ENCODE results near the gene KCNN1. TPM values are rescaled to one million over a fixed set of nuclear protein-coding genes. Genes with fewer than 3 reads are reported as not detected.
"Not testable (repeated sequence)": the region's sequence is repeated elsewhere in the genome, so short reads cannot be mapped to it uniquely, and the experiment has no call there.

The KCNN1 gene
- total and polyA plus RNA-seq, 9 of the 15 experiments (the other 6 are each of a cell fraction or from before 2014, with no cell fraction given) = 0.01 to 6.2 (median 0.72) TPM

DNA sequence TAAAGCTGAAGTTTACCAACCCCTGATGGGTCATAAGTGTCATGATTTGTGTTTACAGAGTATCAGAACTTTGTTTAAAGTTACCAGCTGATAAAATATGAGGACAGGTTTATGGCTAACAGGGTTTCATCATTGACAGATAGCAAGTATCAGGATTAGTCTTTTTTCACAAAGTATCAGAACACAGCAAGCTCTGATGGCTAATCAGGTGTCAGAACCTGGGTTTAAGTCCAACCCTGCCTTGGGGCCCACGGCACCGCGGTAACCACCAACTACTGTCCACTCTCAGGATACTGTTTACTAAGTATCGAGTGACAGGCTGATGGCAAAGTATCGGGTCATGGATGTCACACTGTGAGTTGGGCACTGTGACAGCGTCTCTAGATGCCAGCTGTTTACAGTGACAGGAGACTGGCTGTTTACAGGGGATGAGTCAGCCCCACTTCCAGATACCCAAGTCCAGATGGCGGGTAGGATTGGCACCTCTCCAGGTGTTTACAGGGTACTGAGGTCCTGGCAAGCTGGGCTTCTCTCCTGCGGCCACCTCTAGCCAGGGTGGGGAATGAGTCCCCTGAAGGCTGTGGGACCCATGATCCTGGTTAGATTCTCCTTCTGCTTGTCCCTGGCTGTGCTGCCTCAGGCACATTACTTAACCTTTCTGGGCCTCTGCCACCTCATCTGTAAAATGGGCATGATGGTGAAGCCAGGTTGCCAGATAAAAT lies 62.9 kb downstream of the KCNN1 start (continued):
- TF ChIP-seq MLLT1 (IDR thresholded peaks at IDR 0.05) (no peak), MYNN (IDR thresholded peaks at IDR 0.05) (no peak), MYNN (CRISPR knock-in tag; IDR thresholded peaks at IDR 0.05) (no peak), CEBPG (CRISPR knock-in tag; IDR thresholded peaks at IDR 0.05) (no peak), CEBPG (tag; conservative IDR thresholded peaks at IDR 0.05 in 1 of 2, IDR thresholded peaks at IDR 0.05 in 1 of 2) (0 out of 4 replicates have a peak, but pooled peaks of 1 of the 2 experiments have one; percentile 26)

- in situ Hi-C loops (cut with MboI); CTCF ChIA-PET (ENCODE audit: low intra/inter-chr PET ratio); DNase-seq (ENCODE audit: extremely low read depth in 1 of 4, low spot score in 3 of 4); H3K9ac ChIP-seq (ENCODE audit: insufficient read depth in 1 of 2, low read depth in 2 of 2, low read length in 2 of 2); H3K36me3 ChIP-seq (ENCODE audit: control insufficient read depth, insufficient read depth, low read length); ATAC-seq; BruUV-seq (replicated peaks); H4K20me1 ChIP-seq (replicated peaks; ENCODE audit: control insufficient read depth, insufficient read depth, low read length); H3K27ac ChIP-seq (ENCODE audit: extremely low read depth, low read depth, low read length); H2AFZ ChIP-seq (ENCODE audit: low read depth, low read length); FAIRE-seq; H3K79me2 ChIP-seq (ENCODE audit: control insufficient read depth, insufficient read depth, low read length); H3K4me3 ChIP-seq; intact Hi-C loops (cut with micrococcal nuclease); H3K9me3 ChIP-seq (replicated peaks; ENCODE audit: control insufficient read depth, insufficient read depth, low read depth, low read length); H3K9me1 ChIP-seq (ENCODE audit: control insufficient read depth, insufficient read depth, low read length); H3K4me2 ChIP-seq (ENCODE audit: insufficient read depth, low read length); H3K27me3 ChIP-seq (ENCODE audit: control insufficient read depth in 2 of 2, insufficient read depth in 2 of 2, low read length in 2 of 2); H3K4me1 ChIP-seq (replicated peaks in 1 of 2; ENCODE audit: control insufficient read depth in 2 of 2, insufficient read depth in 2 of 2, low read length in 2 of 2): not testable (repeated sequence)
- 0 out of 2 replicates have a peak, but pooled peaks have one; percentile 5 for TF ChIP-seq SPI1 (IDR thresholded peaks at IDR 0.05; ENCODE audit: borderline replicate concordance, low read depth, low read length)
- WGBS (ENCODE audit: insufficient coverage, low coverage, missing lambda C conversion rate) = 12% methylated on average over 5 of the region's 5 CpGs
- POLR2A ChIA-PET = interaction anchor here (1.3 kb wide), 1 partner anchor 14 kb away, joined by 5 read pairs; no protein-coding TSS in a partner anchor
These were observed 64.5 kb downstream of the KCNN1 start for GRCh38 chr19:18031401-18031800.

DNA sequence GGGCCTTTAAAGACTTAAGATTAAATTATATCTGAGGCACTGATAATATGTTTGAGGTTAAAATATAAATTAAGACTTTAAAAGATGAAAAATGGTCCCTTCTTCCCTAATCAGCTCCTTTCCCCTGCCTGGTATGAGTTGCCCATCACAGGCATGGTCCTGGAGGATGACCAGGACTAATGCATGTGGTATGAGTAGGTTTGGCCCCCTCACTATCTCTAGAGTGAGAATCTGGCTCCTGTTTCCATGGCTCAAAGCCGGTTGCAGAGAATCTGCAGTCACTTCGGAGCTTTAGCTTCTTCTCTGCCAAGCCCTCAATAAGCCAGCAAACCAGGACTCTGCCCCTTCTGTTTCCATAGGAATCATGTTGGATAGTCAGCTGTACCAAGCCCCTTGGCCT lies 65.2 kb downstream of the KCNN1 start:
- H3K27me3 ChIP-seq (ENCODE audit: control insufficient read depth in 2 of 2, insufficient read depth in 2 of 2, low read length in 2 of 2); H3K9me1 ChIP-seq (ENCODE audit: control insufficient read depth, insufficient read depth, low read length); DNase-seq (ENCODE audit: extremely low read depth in 1 of 4, low spot score in 3 of 4); H2AFZ ChIP-seq (ENCODE audit: low read depth, low read length); ATAC-seq; CTCF ChIA-PET (ENCODE audit: low intra/inter-chr PET ratio); FAIRE-seq; H3K79me2 ChIP-seq (ENCODE audit: control insufficient read depth, insufficient read depth, low read length); H3K4me1 ChIP-seq (replicated peaks in 1 of 2; ENCODE audit: control insufficient read depth in 2 of 2, insufficient read depth in 2 of 2, low read length in 2 of 2); POLR2A ChIA-PET; H3K4me3 ChIP-seq; H3K9ac ChIP-seq (ENCODE audit: insufficient read depth in 1 of 2, low read depth in 2 of 2, low read length in 2 of 2); H3K36me3 ChIP-seq (ENCODE audit: control insufficient read depth, insufficient read depth, low read length); intact Hi-C loops (cut with micrococcal nuclease); H3K4me2 ChIP-seq (ENCODE audit: insufficient read depth, low read length); H3K9me3 ChIP-seq (replicated peaks; ENCODE audit: control insufficient read depth, insufficient read depth, low read depth, low read length); BruUV-seq (replicated peaks); H4K20me1 ChIP-seq (replicated peaks; ENCODE audit: control insufficient read depth, insufficient read depth, low read length); H3K27ac ChIP-seq (ENCODE audit: extremely low read depth, low read depth, low read length); in situ Hi-C loops (cut with MboI): not testable (repeated sequence)
- 0% methylated on average over 2 of the region's 2 CpGs for WGBS (ENCODE audit: insufficient coverage, low coverage, missing lambda C conversion rate)

Data from K562 (cell line).